ENCODE measurements around the gene TMEM117.

TMEM117 gene

DNA sequence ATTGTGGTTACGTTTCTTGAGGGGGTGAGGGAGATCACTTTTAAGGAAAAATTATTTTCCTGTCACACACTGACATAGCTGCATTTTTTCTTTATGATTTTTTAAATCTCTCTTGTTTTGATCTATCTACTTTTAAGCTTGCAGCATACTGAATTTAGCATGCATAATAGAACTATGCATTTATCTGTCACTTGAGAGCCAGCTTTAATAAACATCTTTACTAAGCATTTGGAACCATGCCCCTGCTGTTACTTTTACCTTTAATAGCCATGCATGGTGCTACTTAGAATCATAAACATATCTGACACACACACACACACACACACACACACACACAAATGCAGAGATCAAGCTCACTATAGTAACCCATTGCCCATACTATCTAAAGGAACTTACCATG lies 554.0 kb downstream of the TMEM117 start:
- DNase-seq = no peak

DNA sequence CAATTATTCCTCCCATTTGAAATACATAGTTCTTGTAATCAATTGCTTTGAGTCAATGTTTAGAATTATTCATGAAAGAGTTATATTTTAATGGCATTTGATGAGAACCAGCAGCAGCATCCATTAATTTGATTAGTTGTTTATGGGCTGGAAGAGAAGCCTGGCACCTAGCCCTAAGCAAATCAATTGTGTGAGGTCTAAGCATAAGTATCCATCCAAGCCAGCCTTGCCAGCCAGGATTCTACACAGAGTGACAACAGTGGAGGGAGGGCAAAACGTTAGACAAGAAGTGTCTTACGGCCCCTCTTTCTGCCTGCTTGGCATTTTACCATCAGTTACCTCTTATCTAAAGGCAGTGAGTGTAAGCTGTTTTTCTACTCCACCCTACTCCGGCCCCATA lies 561.8 kb downstream of the TMEM117 start:
- DNase-seq = no peak

DNA sequence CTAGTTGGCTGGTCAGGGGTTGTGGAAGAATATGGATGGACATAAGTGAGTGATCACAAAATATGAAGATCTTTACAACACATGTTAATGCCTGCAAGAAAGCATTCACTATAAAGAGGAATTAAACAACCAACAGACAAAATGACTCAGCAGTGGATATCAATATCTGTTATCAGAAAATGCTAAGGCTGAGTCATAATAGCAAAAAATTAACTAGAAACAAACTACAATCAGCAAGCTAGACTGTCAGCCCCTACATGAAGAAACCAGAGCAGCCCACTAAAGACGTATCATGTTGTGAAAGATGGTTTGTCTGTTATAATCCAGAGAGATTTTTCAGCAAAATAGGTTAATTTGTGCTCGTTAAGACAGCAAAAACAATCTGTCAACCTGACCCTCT lies 567.3 kb downstream of the TMEM117 start:
- DNase-seq = no peak

DNA sequence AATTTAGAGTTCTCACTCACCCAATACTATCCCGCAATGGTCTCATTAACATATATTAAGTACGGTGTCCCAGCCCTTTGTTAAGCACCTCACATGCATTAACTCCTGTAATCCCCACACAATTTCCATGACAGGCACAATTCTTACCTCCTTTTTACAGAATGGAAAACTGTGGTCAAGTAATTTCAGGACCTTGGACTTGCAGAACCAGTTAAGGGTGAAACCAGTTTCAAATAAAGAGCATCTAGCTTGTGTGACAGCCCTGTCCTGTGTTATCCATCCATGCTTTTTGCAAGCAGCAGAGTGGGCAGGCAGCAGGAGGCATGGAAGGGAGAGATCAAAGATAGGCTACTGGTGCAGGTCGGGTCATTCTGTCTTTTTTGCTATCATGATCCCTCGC lies 569.4 kb downstream of the TMEM117 start:
- no peak for DNase-seq

DNA sequence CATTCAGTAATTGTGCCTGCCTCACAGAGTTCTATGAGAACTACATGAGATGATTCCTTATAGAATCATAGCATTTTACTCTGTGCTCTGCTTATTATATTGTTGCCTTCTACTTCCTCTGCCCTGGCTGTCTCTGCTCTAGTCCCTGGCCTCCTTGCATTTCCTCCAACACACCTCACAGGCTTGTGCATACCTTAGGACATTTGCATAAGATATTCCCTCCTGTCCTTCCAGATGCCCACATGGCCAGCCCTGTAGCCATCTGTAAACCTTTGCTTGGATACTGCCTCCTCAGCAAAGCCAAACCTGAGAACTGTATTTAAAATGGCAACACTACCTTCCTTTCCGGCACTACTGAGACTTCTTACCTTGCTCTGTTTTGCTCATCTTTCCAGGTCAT lies 586.7 kb downstream of the TMEM117 start:
- DNase-seq = no peak

DNA sequence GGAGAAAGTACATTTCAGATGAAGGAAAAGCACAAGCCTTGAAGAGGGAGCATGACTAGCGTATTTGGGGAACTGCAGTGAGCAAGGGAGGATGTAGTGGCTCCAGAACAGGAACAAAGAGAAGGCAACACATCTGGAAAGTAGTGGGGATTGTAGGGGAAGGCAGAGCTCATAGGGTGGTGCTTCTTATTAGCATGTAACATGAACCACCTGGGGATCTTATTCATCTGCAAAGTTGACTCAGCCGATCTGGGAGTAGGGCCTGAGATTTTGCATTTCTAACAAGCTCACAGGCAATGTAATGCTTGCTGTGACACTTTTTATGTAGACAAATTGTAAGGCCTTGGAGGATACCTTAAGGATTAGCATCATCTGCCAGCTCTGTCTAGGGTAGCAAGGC lies 592.9 kb downstream of the TMEM117 start:
- no peak for DNase-seq

DNA sequence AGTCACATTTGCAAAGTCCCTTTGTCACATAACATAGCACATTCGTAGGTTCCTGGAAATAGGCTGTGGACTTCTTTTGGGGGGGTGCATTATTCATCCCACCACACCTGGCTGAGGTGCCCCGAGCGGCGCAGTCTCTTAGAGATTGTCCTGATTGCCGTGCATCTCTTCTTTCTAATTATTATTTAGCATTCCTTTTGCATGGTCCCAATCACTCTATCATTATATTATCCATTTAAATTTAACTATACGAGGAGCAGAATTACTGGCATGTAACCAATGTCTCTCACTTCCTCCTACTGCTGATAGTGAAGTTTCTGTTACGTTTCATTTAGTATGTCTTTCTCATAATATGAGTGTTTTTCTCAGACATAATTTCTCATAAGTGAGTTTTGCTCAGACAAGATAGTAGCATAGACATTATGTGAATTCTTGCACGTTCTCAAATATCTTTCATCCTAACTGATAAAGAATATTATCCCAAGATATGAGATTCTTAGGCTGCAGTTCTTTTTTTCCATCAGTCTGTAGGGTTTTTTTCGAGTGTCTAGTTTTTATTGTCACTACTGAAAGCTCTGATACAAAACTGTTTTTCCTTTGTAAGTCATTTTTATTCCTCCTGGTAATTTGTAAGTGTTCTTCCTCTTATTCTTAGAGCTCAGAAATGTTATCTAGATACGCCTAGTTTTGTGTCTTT lies 595.9 kb downstream of the TMEM117 start:
- DNase-seq = no peak

DNA sequence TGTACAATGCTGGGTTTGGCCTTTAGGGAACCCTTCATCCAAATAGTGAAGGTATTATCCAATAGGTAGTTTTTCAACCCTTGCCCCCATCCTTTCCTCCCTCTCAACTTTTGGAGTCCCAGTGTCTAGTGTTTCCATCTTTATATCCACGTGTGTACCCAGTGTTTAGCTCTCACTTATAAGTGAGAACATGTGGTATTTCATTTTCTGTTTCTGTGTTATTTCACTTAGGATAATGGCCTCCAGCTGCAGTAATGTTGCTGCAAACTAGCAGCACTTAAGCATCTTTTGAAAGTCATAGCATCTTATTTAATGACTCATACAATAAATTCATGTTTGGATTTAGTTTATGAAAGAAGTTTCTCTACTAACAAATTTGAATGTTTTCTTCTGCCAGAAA lies 597.8 kb downstream of the TMEM117 start:
- no peak for DNase-seq

DNA sequence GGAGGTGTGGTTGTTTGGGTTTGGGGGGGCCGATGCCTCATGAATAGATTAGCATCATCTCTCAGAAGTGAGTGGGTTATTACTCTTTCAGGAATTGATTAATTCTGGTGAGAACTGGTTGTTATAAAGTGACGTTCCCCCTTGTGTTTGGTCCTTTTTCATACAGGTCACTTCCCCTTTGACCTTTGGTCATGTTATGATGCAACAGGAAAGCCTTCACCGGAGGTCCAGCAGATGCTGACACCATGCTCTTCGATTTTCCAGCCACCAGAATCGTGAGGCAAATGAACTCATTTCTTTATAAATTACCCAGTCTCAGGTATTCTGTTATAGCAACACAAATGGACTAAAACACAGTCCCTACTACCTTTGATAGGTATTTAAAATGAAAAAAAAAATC lies 600.9 kb downstream of the TMEM117 start:
- DNase-seq = no peak
